HG03060 (cell line): Measurements from ENCODE around the gene PCDH1.
"Not testable (repeated sequence)": the region's sequence is repeated elsewhere in the genome, so short reads cannot be mapped to it uniquely, and the experiment has no call there.

Experiments used
- ATAC-seq: cut with Tn5 transposase; IDR thresholded peaks from one replicate; pipeline ENCODE4 v1.9.1; 2021; ENCODE audit warnings: low read depth, moderate number of reproducible peaks; ENCODE audit not compliant: unreplicated experiment

Gene PCDH1

GRCh38 chr5:141902015-141902814 is 24.0 kb upstream of the PCDH1 start:
- ATAC-seq, result no peak

GRCh38 chr5:141898448-141899049 is 20.3 kb upstream of the PCDH1 start:
- no peak for ATAC-seq

- ATAC-seq, result no peak
Observed at GRCh38 chr5:141897425-141897824, 19.2 kb upstream of the PCDH1 start.

- not testable (repeated sequence) for ATAC-seq
Observed at GRCh38 chr5:141890429-141890828, 12.2 kb upstream of the PCDH1 start.

GRCh38 chr5:141889282-141889871 is 11.2 kb upstream of the PCDH1 start:
- ATAC-seq, result no peak

- no peak for ATAC-seq
Observed at GRCh38 chr5:141883892-141884318, 5.7 kb upstream of the PCDH1 start.

- no peak for ATAC-seq
Observed at GRCh38 chr5:141883184-141883891, 5.1 kb upstream of the PCDH1 start.

GRCh38 chr5:141882594-141883183 is 4.5 kb upstream of the PCDH1 start:
- no peak for ATAC-seq

GRCh38 chr5:141881886-141882285 is 3.7 kb upstream of the PCDH1 start:
- ATAC-seq, result no peak

- ATAC-seq, result no peak
Observed at GRCh38 chr5:141880961-141881801, 3.0 kb upstream of the PCDH1 start.

- no peak for ATAC-seq
Observed at GRCh38 chr5:141879941-141880738, 1.9 kb upstream of the PCDH1 start.

GRCh38 chr5:141879426-141879759 is 1.2 kb upstream of the PCDH1 start:
- ATAC-seq, result no peak

GRCh38 chr5:141878711-141879425 is 658 bp upstream of the PCDH1 start:
- peak; percentile 77 for ATAC-seq

- no peak for ATAC-seq
Observed at GRCh38 chr5:141877356-141878185, 639 bp downstream of the PCDH1 start.

GRCh38 chr5:141876628-141877355 is 1.4 kb downstream of the PCDH1 start:
- no peak for ATAC-seq

GRCh38 chr5:141875795-141876627 is 2.2 kb downstream of the PCDH1 start:
- ATAC-seq, result no peak
